Omental fat pad (tissue), 4 donors: ENCODE measurements around the gene ANAPC2. TPM values are rescaled to one million over a fixed set of nuclear protein-coding genes. Genes with fewer than 3 reads are reported as not detected.

ENCODE experiments used
- ATAC-seq: fragments of 150-250 bp; one replicate; pipeline ENCODE4 v1.9.1; 2016; ENCODE audit warnings: mild to moderate bottlenecking, moderate library complexity; ENCODE audit not compliant: low FRiP score
- DNase-seq: peaks from one replicate; pipeline ENCODE4 v3.0.0-alpha.2; 2019; ENCODE audit warnings: low spot score
- CTCF ChIP-seq, 3 donors: fragments of 450-650 bp; IDR thresholded peaks; one replicate each; pipeline ENCODE4 v1.5.1; 2016 to 2017; ENCODE audit warnings: antibody characterized with exemption in 3 of 3, mild to moderate bottlenecking in 3 of 3, moderate library complexity in 2 of 3
- total RNA-seq, 4 donors: library from RNA; depleted of rRNA; stranded (reverse); fragments of >200 nt; gene quantifications; one replicate each; pipeline ENCODE4 v1.1.0, GENCODE V29; 2016

ANAPC2 gene
- total RNA-seq, 4 donors from 2014 or later, result 17.4 to 38.8 (median 22.8) TPM

- DNase-seq (no peak), ATAC-seq (no peak)
- no peak for TF ChIP-seq CTCF (IDR thresholded peaks at IDR 0.05)
Observed at GRCh38 chr9:137178939-137179630, 9.3 kb downstream of the ANAPC2 start.

- no peak for ATAC-seq
- TF ChIP-seq CTCF (IDR thresholded peaks at IDR 0.05), result no peak
- DNase-seq, result no peak
Observed at GRCh38 chr9:137178201-137178938, 10.0 kb downstream of the ANAPC2 start.

- TF ChIP-seq CTCF (IDR thresholded peaks at IDR 0.05), result no peak
- no peak for DNase-seq
- ATAC-seq, result no peak
Observed at GRCh38 chr9:137176302-137177182, 11.8 kb downstream of the ANAPC2 start.

GRCh38 chr9:137175345-137175961 lies 12.9 kb downstream of the ANAPC2 start:
- ATAC-seq (no peak), DNase-seq (no peak)
- TF ChIP-seq CTCF (IDR thresholded peaks at IDR 0.05), result no peak

GRCh38 chr9:137174722-137175293 lies 13.6 kb downstream of the ANAPC2 start:
- no peak for TF ChIP-seq CTCF (IDR thresholded peaks at IDR 0.05)
- DNase-seq (no peak), ATAC-seq (no peak)
